DND-41 (cell line): ENCODE data around the gene RELL1.

Experiments used
- EZH2 ChIP-seq: IDR thresholded peaks from 3 replicates; pipeline ENCODE4 v1.6.1; 2012; ENCODE audit warnings: borderline replicate concordance, low read depth, mild to moderate bottlenecking, moderate library complexity, low read length, inconsistent platforms; ENCODE audit not compliant: severe bottlenecking
- TF ChIP-seq, protein P1 (sequence below): IDR thresholded peaks from 2 replicates; pipeline ENCODE4 v1.5.1; 2012; ENCODE audit warnings: borderline replicate concordance, low read length, moderate library complexity, mild to moderate bottlenecking; ENCODE audit not compliant: poor library complexity, severe bottlenecking; ENCODE audit errors: extremely low read depth

DNA sequence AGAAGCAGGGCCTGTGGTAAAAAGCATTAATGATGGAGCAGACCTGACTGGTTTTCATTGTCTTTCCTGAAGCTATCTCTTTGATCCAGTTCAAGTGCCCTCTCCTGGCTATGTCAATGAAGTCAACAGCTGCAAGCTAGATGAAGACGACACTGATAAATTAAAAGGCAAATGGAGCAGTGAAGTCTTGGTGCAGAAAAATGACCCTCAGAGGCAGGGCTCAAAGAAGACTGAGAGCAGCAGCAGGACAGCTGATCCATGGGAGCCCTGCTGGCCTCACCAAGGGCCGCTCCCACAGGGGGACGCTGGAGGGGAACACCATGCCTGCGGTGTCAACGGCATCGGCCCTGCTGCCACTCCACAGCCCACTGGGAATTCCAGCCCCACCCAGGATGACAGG, 96.2 kb downstream of the RELL1 start:
- TF ChIP-seq, protein P1, sequence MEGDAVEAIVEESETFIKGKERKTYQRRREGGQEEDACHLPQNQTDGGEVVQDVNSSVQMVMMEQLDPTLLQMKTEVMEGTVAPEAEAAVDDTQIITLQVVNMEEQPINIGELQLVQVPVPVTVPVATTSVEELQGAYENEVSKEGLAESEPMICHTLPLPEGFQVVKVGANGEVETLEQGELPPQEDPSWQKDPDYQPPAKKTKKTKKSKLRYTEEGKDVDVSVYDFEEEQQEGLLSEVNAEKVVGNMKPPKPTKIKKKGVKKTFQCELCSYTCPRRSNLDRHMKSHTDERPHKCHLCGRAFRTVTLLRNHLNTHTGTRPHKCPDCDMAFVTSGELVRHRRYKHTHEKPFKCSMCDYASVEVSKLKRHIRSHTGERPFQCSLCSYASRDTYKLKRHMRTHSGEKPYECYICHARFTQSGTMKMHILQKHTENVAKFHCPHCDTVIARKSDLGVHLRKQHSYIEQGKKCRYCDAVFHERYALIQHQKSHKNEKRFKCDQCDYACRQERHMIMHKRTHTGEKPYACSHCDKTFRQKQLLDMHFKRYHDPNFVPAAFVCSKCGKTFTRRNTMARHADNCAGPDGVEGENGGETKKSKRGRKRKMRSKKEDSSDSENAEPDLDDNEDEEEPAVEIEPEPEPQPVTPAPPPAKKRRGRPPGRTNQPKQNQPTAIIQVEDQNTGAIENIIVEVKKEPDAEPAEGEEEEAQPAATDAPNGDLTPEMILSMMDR: no peak
- no peak for TF ChIP-seq EZH2
